Stomach (tissue), 9 donors: ENCODE measurements around the gene ZXDC. TPM values are rescaled to one million over a fixed set of nuclear protein-coding genes. Genes with fewer than 3 reads are reported as not detected.

Experiments
- DNase-seq, 2 donors: peaks; one replicate each; pipeline versions ENCODE4 v3.0.0 to v3.0.0-alpha.2; 2013 to 2019
- H3K27ac ChIP-seq, 5 donors: fragments of 200-600 bp in 4 of 5; sonication (generic) in 4 of 5; one replicate each; pipeline ENCODE4 v1.5.1; 2013 to 2019; ENCODE audit warnings: mild to moderate bottlenecking in 1 of 5, moderate library complexity in 1 of 5
- H3K27me3 ChIP-seq, 3 donors: fragments of 200-600 bp; sonication (generic); one replicate each; pipeline ENCODE4 v1.5.1; 2017 to 2019; ENCODE audit warnings: mixed run types in 1 of 3
- H3K36me3 ChIP-seq, 4 donors: fragments of 200-600 bp; sonication (generic); 1 replicate in 3 of 4; 2 replicates in 1 of 4; pipeline ENCODE4 v1.5.1; 2016 to 2019
- H3K4me1 ChIP-seq, 4 donors: fragments of 200-600 bp; sonication (generic); one replicate each; pipeline ENCODE4 v1.5.1; 2016 to 2019
- H3K4me3 ChIP-seq, 4 donors: fragments of 200-600 bp; sonication (generic) in 3 of 4; one replicate each; pipeline ENCODE4 v1.5.1; 2016 to 2019; ENCODE audit warnings: mild to moderate bottlenecking in 1 of 4
- H3K9me3 ChIP-seq, 4 donors: fragments of 200-600 bp; sonication (generic); one replicate each; pipeline ENCODE4 v1.5.1; 2016 to 2019
- CTCF ChIP-seq, 7 experiments: fragments of 450-650 bp in 4 of 7; fragments of 200-600 bp in 3 of 7; sonication (generic) in 3 of 7; IDR thresholded peaks; one replicate each; pipeline ENCODE4 v1.5.1; 2016 to 2019; ENCODE audit warnings: antibody characterized with exemption in 7 of 7, control low read depth in 2 of 7, mild to moderate bottlenecking in 1 of 7
- EP300 ChIP-seq: sonication (generic); formaldehyde crosslinking; IDR thresholded peaks from one replicate; pipeline ENCODE4 v1.6.1; 2017; ENCODE audit warnings: antibody characterized with exemption
- POLR2A ChIP-seq, 4 donors: fragments of 450-650 bp; IDR thresholded peaks; one replicate each; pipeline ENCODE4 v1.6.1; 2016; ENCODE audit warnings: antibody characterized with exemption in 4 of 4, control low read depth in 2 of 4, mild to moderate bottlenecking in 1 of 4, moderate library complexity in 1 of 4
- POLR2AphosphoS5 ChIP-seq, 3 donors: sonication (generic); formaldehyde crosslinking; IDR thresholded peaks; one replicate each; pipeline ENCODE4 v1.6.1; 2016; ENCODE audit warnings: antibody characterized with exemption in 3 of 3
- WGBS, 5 donors: extraction: QIAGEN DNeasy Blood & Tissue Kit in 3 of 5; methylation state at CpG; one replicate each; pipeline versions ENCODE4 v1.1.5 to v1.1.7; 2013 to 2018; 5-methylcytosine and 5-hydroxymethylcytosine counted together
- intact Hi-C: fragments of 100-400 bp; cut with DNase I; formaldehyde crosslinking; loops from one replicate; pipeline ENCODE4 v1.15.1; 2023; ENCODE audit warnings: low total_unique reads
- polyA plus RNA-seq, 3 donors: library from polyadenylated mRNA; stranded (reverse); fragments of 200-250 nt; gene quantifications; one replicate each; pipeline ENCODE4 v1.2.3, GENCODE V29; 2013
- total RNA-seq, 5 donors: library from RNA; depleted of rRNA; stranded (reverse); fragments of >200 nt; gene quantifications; one replicate each; pipeline versions ENCODE4 v1.1.0 to v1.2.3, GENCODE V29; 2014 to 2016
- donor health status: healthy with polysubstance abuse.
- donor health status: Bipolar disorder and iron deficiency.
- donor health status: healthy.

The ZXDC gene
- total and polyA plus RNA-seq, 8 donors: 6.1 to 73.2 (median 22.4) TPM

GRCh38 chr3:126519506-126520455 is 44.1 kb upstream of the ZXDC start:
- intact Hi-C loops: no loop called here
- Histone ChIP-seq H3K4me3 (no peak overlapping the region), H3K27me3 (peaks cover 0 to 35% (median 13%) of the 10 kb centered on the region in 3 donors), H3K9me3 (no peaks in the 10 kb centered on the region), H3K4me1 (peaks cover 12 to 19% (median 18%) of the 10 kb centered on the region in 4 donors), H3K36me3 (no peaks in the 10 kb centered on the region), H3K27ac (no peak overlapping the region)
- TF ChIP-seq POLR2AphosphoS5 (IDR thresholded peaks at IDR 0.05) (no peak), CTCF (IDR thresholded peaks at IDR 0.05) (no peak), POLR2A (IDR thresholded peaks at IDR 0.05) (no peak), EP300 (no peak)
- WGBS, 5 donors: 75 to 89% (median 81%) methylated on average over 8 to 10 of the region's 10 CpGs
- no peak for DNase-seq

GRCh38 chr3:126518779-126519177 is 43.1 kb upstream of the ZXDC start:
- TF ChIP-seq EP300: no peak
- Histone ChIP-seq H3K4me3 (no peak overlapping the region), H3K9me3 (no peaks in the 10 kb centered on the region), H3K4me1 (peaks cover 2 to 9% (median 8%) of the 10 kb centered on the region in 4 donors), H3K36me3 (no peaks in the 10 kb centered on the region), H3K27me3 (peaks cover 0 to 25% (median 2%) of the 10 kb centered on the region in 3 donors), H3K27ac (no peak overlapping the region)
- intact Hi-C loops: no loop called here
- no peak for DNase-seq
- WGBS, 5 donors: 44 to 58% (median 48%) methylated on average over 4 of the region's 4 CpGs

- Histone ChIP-seq H3K9me3 (no peaks in the 10 kb centered on the region), H3K27me3 (peaks cover 0 to 19% (median 0%) of the 10 kb centered on the region in 3 donors), H3K4me3 (no peak overlapping the region), H3K27ac (no peak overlapping the region), H3K4me1 (peaks cover 0 to 4% (median 3%) of the 10 kb centered on the region in 4 donors), H3K36me3 (no peaks in the 10 kb centered on the region)
- WGBS, 5 donors: 72 to 83% (median 81%) methylated on average over 12 to 15 of the region's 15 CpGs
- intact Hi-C loops: no loop called here
- no peak for DNase-seq
- TF ChIP-seq CTCF (IDR thresholded peaks at IDR 0.05) (no peak), EP300 (no peak), POLR2A (IDR thresholded peaks at IDR 0.05) (no peak), POLR2AphosphoS5 (IDR thresholded peaks at IDR 0.05) (no peak)
These were observed 42.5 kb upstream of the ZXDC start for GRCh38 chr3:126517986-126518778.

GRCh38 chr3:126517291-126517951 is 41.7 kb upstream of the ZXDC start, which contains the start of gene UROC1:
Gene UROC1 (minus strand): TSS chr3:126517773. CDS start chr3:126517719, 54 bp downstream.
- Histone ChIP-seq H3K36me3 (no peaks in the 10 kb centered on the region), H3K27me3 (peaks cover 0 to 12% (median 0%) of the 10 kb centered on the region in 3 donors), H3K9me3 (no peaks in the 10 kb centered on the region), H3K27ac (no peak within 1 kb of the TSS), H3K4me1 (peaks cover 0 to 2% (median 2%) of the 10 kb centered on the region in 4 donors), H3K4me3 (no peak within 1 kb of the TSS)
- DNase-seq: no peak
- TF ChIP-seq CTCF (IDR thresholded peaks at IDR 0.05): no peak
- no peak for TF ChIP-seq EP300
- no peak for TF ChIP-seq POLR2A (IDR thresholded peaks at IDR 0.05)
- WGBS, 5 donors: 81 to 90% (median 86%) methylated on average over 11 to 16 of the region's 16 CpGs
- intact Hi-C loops: no loop called here
